Duodenal mucosa (tissue), 2 donors: ENCODE data around the gene CRISP1.
"Not testable (repeated sequence)": the region's sequence is repeated elsewhere in the genome, so short reads cannot be mapped to it uniquely, and the experiment has no call there.

Source experiments
- H3K27ac ChIP-seq: one replicate; pipeline ENCODE4 v1.7.0; 2013; ENCODE audit warnings: low read depth, low read length
- H3K27me3 ChIP-seq, 2 donors: one replicate each; pipeline ENCODE4 v1.7.0; 2013; ENCODE audit warnings: low read length in 2 of 2, control low read depth in 1 of 2; ENCODE audit not compliant: insufficient read depth in 2 of 2, control insufficient read depth in 1 of 2
- H3K36me3 ChIP-seq, 2 donors: one replicate each; pipeline ENCODE4 v1.7.0; 2013; ENCODE audit warnings: low read length in 2 of 2, control low read depth in 1 of 2; ENCODE audit not compliant: insufficient read depth in 2 of 2, control insufficient read depth in 1 of 2
- H3K4me1 ChIP-seq, 2 donors: one replicate each; pipeline ENCODE4 v1.7.0; 2013; ENCODE audit warnings: low read length in 2 of 2, control low read depth in 1 of 2; ENCODE audit not compliant: insufficient read depth in 2 of 2, control insufficient read depth in 1 of 2
- H3K4me3 ChIP-seq, 2 donors: one replicate each; pipeline ENCODE4 v1.7.0; 2013; ENCODE audit warnings: low read length in 2 of 2, low read depth in 1 of 2
- H3K9ac ChIP-seq, 2 donors: one replicate each; pipeline ENCODE4 v1.7.0; 2013; ENCODE audit warnings: low read length in 2 of 2, low read depth in 1 of 2
- H3K9me3 ChIP-seq, 2 donors: one replicate each; pipeline ENCODE4 v1.7.0; 2013; ENCODE audit warnings: low read length in 2 of 2, control low read depth in 1 of 2; ENCODE audit not compliant: control insufficient read depth in 1 of 2

Gene CRISP1

GRCh38 chr6:49801525-49801924 lies 64.8 kb downstream of the CRISP1 start:
- Histone ChIP-seq H3K4me1 (no peaks in the 10 kb centered on the region), H3K27me3 (no peaks in the 10 kb centered on the region), H3K36me3 (no peaks in the 10 kb centered on the region)

GRCh38 chr6:49799090-49799489 lies 67.2 kb downstream of the CRISP1 start:
- no peaks in the 10 kb centered on the region for H3K9me3 ChIP-seq
- no peak overlapping the region for H3K4me3 ChIP-seq
- no peak overlapping the region for H3K27ac ChIP-seq
- no peak overlapping the region for H3K9ac ChIP-seq
- no peaks in the 10 kb centered on the region for H3K36me3 ChIP-seq
- H3K4me1 ChIP-seq: no peaks in the 10 kb centered on the region
- H3K27me3 ChIP-seq: no peaks in the 10 kb centered on the region

More at GRCh38 chr6:49801525-49801924, 64.8 kb downstream of the CRISP1 start:
- Histone ChIP-seq H3K4me3 (no peak overlapping the region), H3K9me3 (no peaks in the 10 kb centered on the region), H3K9ac (no peak overlapping the region), H3K27ac (no peak overlapping the region)

- not testable (repeated sequence) for H3K9ac ChIP-seq, H3K27ac ChIP-seq, H3K36me3 ChIP-seq, H3K4me3 ChIP-seq, H3K27me3 ChIP-seq, H3K9me3 ChIP-seq, H3K4me1 ChIP-seq
Observed at GRCh38 chr6:49796842-49797455, 69.4 kb downstream of the CRISP1 start.

- no peak overlapping the region for H3K9ac ChIP-seq
- no peaks in the 10 kb centered on the region for H3K4me1 ChIP-seq
- no peak overlapping the region for H3K27ac ChIP-seq
- H3K9me3 ChIP-seq: no peaks in the 10 kb centered on the region
- no peaks in the 10 kb centered on the region for H3K27me3 ChIP-seq
- H3K36me3 ChIP-seq: no peaks in the 10 kb centered on the region
- H3K4me3 ChIP-seq: no peak overlapping the region
Observed at GRCh38 chr6:49790341-49790740, 76.0 kb downstream of the CRISP1 start.

GRCh38 chr6:49787176-49787575 lies 79.2 kb downstream of the CRISP1 start, which contains the start of gene PGK2:
PGK2 (minus strand) TSS chr6:49787285; CDS start chr6:49787187, 98 bp downstream.
- no peaks in the 10 kb centered on the region for H3K36me3 ChIP-seq
- no peak within 1 kb of the TSS for H3K4me3 ChIP-seq
- H3K9me3 ChIP-seq: no peaks in the 10 kb centered on the region
- H3K27ac ChIP-seq: no peak within 1 kb of the TSS
- H3K4me1 ChIP-seq: no peaks in the 10 kb centered on the region
- H3K27me3 ChIP-seq: no peaks in the 10 kb centered on the region
- no peak within 1 kb of the TSS for H3K9ac ChIP-seq

- H3K9ac ChIP-seq: no peak overlapping the region
- no peak overlapping the region for H3K4me3 ChIP-seq
- H3K36me3 ChIP-seq: no peaks in the 10 kb centered on the region
- H3K9me3 ChIP-seq: no peaks in the 10 kb centered on the region
- H3K27ac ChIP-seq: no peak overlapping the region
- H3K27me3 ChIP-seq: no peaks in the 10 kb centered on the region
- H3K4me1 ChIP-seq: no peaks in the 10 kb centered on the region
Observed at GRCh38 chr6:49784272-49784671, 82.1 kb downstream of the CRISP1 start.
